HG03565 (cell line): ENCODE results near the gene REG3A.

Source experiments
- ATAC-seq: cut with Tn5 transposase; IDR thresholded peaks from one replicate; pipeline ENCODE4 v1.9.1; 2021; ENCODE audit warnings: mild to moderate bottlenecking, moderate library complexity; ENCODE audit not compliant: unreplicated experiment

Gene REG3A

DNA sequence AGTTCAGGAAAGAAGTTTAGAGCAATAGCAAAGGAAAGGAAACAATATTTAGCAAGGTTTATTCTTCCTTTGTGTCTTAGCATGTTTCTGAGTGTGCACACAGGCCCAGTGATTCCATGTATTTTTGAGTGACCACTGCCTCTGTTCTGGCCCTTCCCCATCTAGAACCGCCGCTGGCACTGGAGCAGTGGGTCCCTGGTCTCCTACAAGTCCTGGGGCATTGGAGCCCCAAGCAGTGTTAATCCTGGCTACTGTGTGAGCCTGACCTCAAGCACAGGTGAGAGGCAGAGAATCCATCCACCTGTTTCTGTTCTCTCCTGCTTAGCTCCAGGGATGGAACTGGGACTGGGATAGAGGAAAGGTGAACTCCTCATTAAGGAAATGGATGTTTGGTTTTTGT, 36.9 kb downstream of the REG3A start:
- ATAC-seq: no peak

DNA sequence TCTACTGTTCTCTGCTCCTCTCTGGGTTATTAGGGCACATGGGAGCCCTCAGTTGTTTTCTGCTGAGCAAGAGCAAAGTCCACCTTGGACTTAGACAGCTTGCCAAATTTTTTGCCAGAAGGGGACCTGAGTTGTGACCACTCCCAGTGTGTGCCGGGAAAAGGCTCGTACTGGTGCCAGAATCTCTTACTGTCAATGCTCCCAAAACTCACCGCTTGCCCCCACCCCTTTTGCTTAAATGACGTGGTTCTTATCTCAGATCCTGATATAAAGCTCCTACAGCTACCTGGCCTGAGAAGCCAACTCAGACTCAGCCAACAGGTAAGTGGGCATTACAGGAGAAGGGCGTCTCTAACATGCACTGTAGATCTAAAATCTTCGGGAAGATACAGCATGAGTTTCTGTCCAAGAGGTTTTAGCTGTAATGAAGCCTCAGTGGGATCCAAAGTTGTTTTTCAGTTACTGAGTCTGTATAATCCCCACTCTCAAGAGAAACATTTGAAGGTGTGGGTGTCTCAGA, 39.3 kb downstream of the REG3A start, which contains the start of gene REG1A:
Gene REG1A, plus strand, starts transcription at position 295 of the 520 bp plus-strand sequence. CDS start 374 bp downstream, outside the sequence.
- ATAC-seq: no peak

DNA sequence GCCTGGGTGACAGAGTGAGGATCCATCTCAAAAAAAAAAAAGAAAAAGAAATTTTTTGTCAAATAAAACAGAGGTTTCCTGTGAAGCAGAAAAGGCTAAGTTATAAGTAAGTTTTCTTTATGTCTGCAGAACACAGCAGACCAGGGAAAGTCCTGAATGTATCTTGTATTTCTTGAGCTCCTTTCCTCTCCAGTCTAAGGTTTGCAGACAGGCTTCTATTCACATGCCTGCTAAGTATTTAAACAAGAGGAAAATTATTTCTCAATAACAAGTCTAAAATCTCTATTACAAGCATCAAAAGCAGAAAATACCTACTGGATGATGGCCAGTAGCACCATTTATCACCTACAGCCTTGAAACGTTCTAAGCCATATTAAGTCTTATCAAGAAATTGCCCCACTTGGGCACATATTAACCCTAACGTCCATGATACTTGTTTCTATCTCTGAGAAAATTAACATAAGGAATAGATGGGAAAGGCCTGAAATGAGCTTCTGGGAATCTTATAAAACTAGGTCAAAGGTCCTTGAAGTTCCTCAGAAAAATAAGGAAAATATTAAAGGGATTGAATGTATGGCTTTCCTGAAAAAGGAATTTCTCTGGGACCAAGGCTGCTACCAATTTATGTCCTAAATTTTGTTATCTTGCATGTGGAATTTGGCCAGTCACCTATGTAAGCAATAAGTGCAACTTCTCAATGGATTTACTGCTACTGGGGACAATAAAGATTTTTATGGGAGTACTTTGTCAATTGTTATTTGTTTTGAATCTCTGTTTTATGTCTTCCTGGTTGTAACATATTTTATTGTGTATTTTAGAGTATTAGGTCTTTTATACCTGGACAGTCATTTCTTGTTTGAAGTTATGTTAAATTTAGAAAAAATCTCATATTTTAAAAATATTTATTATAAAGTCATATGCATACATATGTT, 42.3 kb downstream of the REG3A start:
- ATAC-seq: no peak

GRCh38 chr2:79114797-79115494, 44.6 kb downstream of the REG3A start:
- ATAC-seq: no peak

DNA sequence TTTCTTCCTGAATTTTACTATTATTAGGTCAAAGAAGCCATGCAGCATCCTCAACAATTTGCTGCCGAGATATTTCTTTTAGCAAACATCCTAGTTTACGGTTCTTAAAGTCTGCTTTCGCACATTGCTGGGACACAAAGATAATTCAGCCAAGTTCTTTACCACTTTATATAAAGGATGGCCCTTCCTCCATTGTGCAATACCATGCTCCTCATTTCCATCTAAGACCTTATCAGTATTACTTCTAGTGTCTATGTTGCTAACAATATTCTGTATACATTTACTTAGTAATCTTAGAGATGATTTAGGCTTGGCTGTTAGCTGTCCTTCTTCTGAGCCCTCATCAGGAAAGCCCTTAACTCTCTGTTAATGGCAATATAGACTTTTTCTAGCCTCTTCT, 47.3 kb downstream of the REG3A start:
- no peak for ATAC-seq
